ENCODE measurements around the gene RNLS.

Gene RNLS

GRCh38 chr10:88427024-88427423, 156.1 kb downstream of the RNLS start:
- H3K79me2 ChIP-seq (ENCODE audit: insufficient read depth, low read length), result no peaks in the 10 kb centered on the region
- no peak for TF ChIP-seq EZH2 (IDR thresholded peaks at IDR 0.05; ENCODE audit: borderline replicate concordance, low read length)
- TF ChIP-seq CTCF (IDR thresholded peaks at IDR 0.05; ENCODE audit: low read length), result no peak
- no peak overlapping the region for H3K9ac ChIP-seq (ENCODE audit: low read length)
- H3K4me1 ChIP-seq (ENCODE audit: insufficient read depth, low read length, severe bottlenecking), result no peaks in the 10 kb centered on the region
- no peaks in the 10 kb centered on the region for H4K20me1 ChIP-seq (ENCODE audit: insufficient read depth, low read length)
- no peaks in the 10 kb centered on the region for H3K9me3 ChIP-seq (ENCODE audit: low read length)
- no peak overlapping the region for H3K4me2 ChIP-seq (ENCODE audit: low read length)
- H2AFZ ChIP-seq (ENCODE audit: low read length), result no peak overlapping the region
- no peaks in the 10 kb centered on the region for H3F3A ChIP-seq (ENCODE audit: insufficient read depth, low read length)
- H3K27me3 ChIP-seq (ENCODE audit: insufficient read depth, low read length), result no peaks in the 10 kb centered on the region
- no peaks in the 10 kb centered on the region for H3K36me3 ChIP-seq (ENCODE audit: insufficient read depth, low read length)
- H3K9me2 ChIP-seq (ENCODE audit: low read depth, low read length), result no peaks in the 10 kb centered on the region
- no peak overlapping the region for H3K27ac ChIP-seq (ENCODE audit: low read depth, low read length, poor library complexity, severe bottlenecking)
- no peak overlapping the region for H3K4me3 ChIP-seq (ENCODE audit: low read depth, low read length, poor library complexity, severe bottlenecking)

GRCh38 chr10:88424881-88425280, 158.2 kb downstream of the RNLS start:
- Histone ChIP-seq H3K9me3 (ENCODE audit: low read length) (no peaks in the 10 kb centered on the region), H3K4me2 (ENCODE audit: low read length) (no peak overlapping the region), H2AFZ (ENCODE audit: low read length) (no peak overlapping the region), H3F3A (ENCODE audit: insufficient read depth, low read length) (no peaks in the 10 kb centered on the region), H3K4me3 (ENCODE audit: low read depth, low read length, poor library complexity, severe bottlenecking) (no peak overlapping the region), H3K36me3 (ENCODE audit: insufficient read depth, low read length) (no peaks in the 10 kb centered on the region), H3K79me2 (ENCODE audit: insufficient read depth, low read length) (no peaks in the 10 kb centered on the region), H4K20me1 (ENCODE audit: insufficient read depth, low read length) (no peaks in the 10 kb centered on the region), H3K9ac (ENCODE audit: low read length) (no peak overlapping the region), H3K9me2 (ENCODE audit: low read depth, low read length) (no peaks in the 10 kb centered on the region), H3K27me3 (ENCODE audit: insufficient read depth, low read length) (no peaks in the 10 kb centered on the region), H3K4me1 (ENCODE audit: insufficient read depth, low read length, severe bottlenecking) (no peaks in the 10 kb centered on the region), H3K27ac (ENCODE audit: low read depth, low read length, poor library complexity, severe bottlenecking) (no peak overlapping the region)
- TF ChIP-seq EZH2 (IDR thresholded peaks at IDR 0.05; ENCODE audit: borderline replicate concordance, low read length), result no peak
- TF ChIP-seq CTCF (IDR thresholded peaks at IDR 0.05; ENCODE audit: low read length), result no peak

- Histone ChIP-seq H4K20me1 (ENCODE audit: insufficient read depth, low read length) (no peaks in the 10 kb centered on the region), H3K4me2 (ENCODE audit: low read length) (no peak overlapping the region), H3F3A (ENCODE audit: insufficient read depth, low read length) (no peaks in the 10 kb centered on the region), H3K9ac (ENCODE audit: low read length) (no peak overlapping the region), H2AFZ (ENCODE audit: low read length) (no peak overlapping the region), H3K4me1 (ENCODE audit: insufficient read depth, low read length, severe bottlenecking) (no peaks in the 10 kb centered on the region), H3K27me3 (ENCODE audit: insufficient read depth, low read length) (no peaks in the 10 kb centered on the region), H3K9me2 (ENCODE audit: low read depth, low read length) (no peaks in the 10 kb centered on the region), H3K9me3 (ENCODE audit: low read length) (no peaks in the 10 kb centered on the region), H3K27ac (ENCODE audit: low read depth, low read length, poor library complexity, severe bottlenecking) (no peak overlapping the region), H3K79me2 (ENCODE audit: insufficient read depth, low read length) (no peaks in the 10 kb centered on the region), H3K4me3 (ENCODE audit: low read depth, low read length, poor library complexity, severe bottlenecking) (no peak overlapping the region), H3K36me3 (ENCODE audit: insufficient read depth, low read length) (no peaks in the 10 kb centered on the region)
- TF ChIP-seq EZH2 (IDR thresholded peaks at IDR 0.05; ENCODE audit: borderline replicate concordance, low read length) (no peak), CTCF (IDR thresholded peaks at IDR 0.05; ENCODE audit: low read length) (no peak)
Measured at GRCh38 chr10:88423732-88424131, 159.4 kb downstream of the RNLS start.

Data from OCI-LY1 (cell line).